Activated CD8-positive, alpha-beta T cell treated with anti-CD3 and anti-CD28 coated beads for 36 hours (primary cell): ENCODE results near the gene COMMD8. TPM values are rescaled to one million over a fixed set of nuclear protein-coding genes. Genes with fewer than 3 reads are reported as not detected.

Experiments
- ATAC-seq: fragments of 200-7000 bp; cut with Tn5 transposase; one replicate; pipeline ENCODE4 v1.10.0; 2021; ENCODE audit warnings: mild to moderate bottlenecking, moderate library complexity
- CTCF ChIA-PET: fragments of 350-600 bp; sonication (Branson Sonifier 250); formaldehyde crosslinking; loops from one replicate; lab custom pipeline; 2021; ENCODE audit warnings: antibody characterized with exemption; lab: Charles Lee
- POLR2A ChIA-PET: fragments of 350-600 bp; sonication (Branson Sonifier 250); formaldehyde crosslinking; loops from one replicate; lab custom pipeline; 2021; ENCODE audit warnings: antibody characterized with exemption; lab: Charles Lee
- DNase-seq: peaks from one replicate; pipeline ENCODE4 v3.0.0-alpha.2; 2020
- H3K27ac Mint-ChIP-seq: one replicate; pipeline ENCODE4 v1.8.0; 2021; ENCODE audit warnings: mild to moderate bottlenecking, mixed read lengths
- H3K27me3 Mint-ChIP-seq: one replicate; pipeline ENCODE4 v1.8.0; 2021; ENCODE audit warnings: mixed read lengths
- H3K36me3 Mint-ChIP-seq: one replicate; pipeline ENCODE4 v1.8.0; 2021; ENCODE audit warnings: low read depth, mixed read lengths
- H3K4me1 Mint-ChIP-seq: one replicate; pipeline ENCODE4 v1.8.0; 2021; ENCODE audit warnings: low read depth, mixed read lengths
- H3K4me3 Mint-ChIP-seq: one replicate; pipeline ENCODE4 v1.8.0; 2021; ENCODE audit warnings: mild to moderate bottlenecking, moderate library complexity, mixed read lengths
- H3K9me3 Mint-ChIP-seq: one replicate; pipeline ENCODE4 v1.8.0; 2021; ENCODE audit warnings: mixed read lengths
- intact Hi-C: fragments of 100-400 bp; cut with micrococcal nuclease; formaldehyde crosslinking; loops from one replicate; pipeline ENCODE4 v1.10.0; 2022
- total RNA-seq, 2 experiments: library from RNA; stranded (reverse); gene quantifications; one replicate each; pipeline ENCODE4 v1.2.3, GENCODE V29; 2021
- TF ChIP-seq, protein P1 (sequence below): fragments of 200-600 bp; IDR thresholded peaks from one replicate; pipeline ENCODE4 v1.8.0; 2022; ENCODE audit warnings: antibody characterized with exemption, mild to moderate bottlenecking

The COMMD8 gene
- total RNA-seq, 2 experiments from 2014 or later = 30.5 to 32.8 TPM

DNA sequence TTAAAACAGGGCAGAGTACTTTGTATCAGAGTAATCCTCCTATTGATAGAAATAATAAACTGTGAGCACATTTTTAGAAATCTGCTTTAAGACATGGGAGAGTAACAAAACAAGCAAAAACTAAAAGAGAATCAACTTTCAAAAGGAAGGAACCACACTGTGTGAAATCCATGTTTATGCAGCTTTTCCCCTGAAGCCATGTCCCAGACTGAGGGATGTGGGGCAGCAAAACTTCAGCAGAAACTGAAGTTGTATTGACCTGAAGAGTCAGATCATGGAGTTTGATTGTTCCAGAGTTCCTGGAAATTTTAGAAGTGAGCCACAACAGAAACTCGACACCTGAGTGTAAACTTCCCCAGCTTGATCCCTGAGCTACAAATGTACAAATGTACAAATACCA is 53.2 kb downstream of the COMMD8 start:
- H3K27me3 Mint-ChIP-seq = peaks cover 9% of the 10 kb centered on the region
- intact Hi-C loops = no loop called here
- POLR2A ChIA-PET = no interaction called here

DNA sequence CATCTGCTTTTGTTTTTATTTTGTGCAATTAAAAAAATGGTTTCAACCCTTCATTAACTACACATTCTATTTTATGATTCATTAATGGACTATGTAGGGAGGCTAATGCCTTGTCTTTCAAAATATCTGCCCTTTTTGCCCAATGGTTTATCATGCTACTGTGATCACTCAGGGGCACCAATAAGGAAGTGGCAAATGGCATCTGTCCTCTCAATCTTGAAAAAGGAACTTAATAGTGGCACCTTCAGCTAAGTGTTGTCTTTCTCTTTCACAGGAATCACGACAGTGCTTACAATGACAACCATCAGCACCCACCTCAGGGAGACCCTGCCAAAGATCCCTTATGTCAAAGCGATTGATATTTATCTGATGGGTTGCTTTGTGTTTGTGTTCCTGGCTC is 57.1 kb downstream of the COMMD8 start:
- Mint-ChIP-seq H3K4me1 (no peaks in the 10 kb centered on the region), H3K36me3 (no peaks in the 10 kb centered on the region), H3K27me3 (peaks cover 17% of the 10 kb centered on the region), H3K4me3 (no peak overlapping the region), H3K9me3 (no peaks in the 10 kb centered on the region), H3K27ac (no peak overlapping the region)
- CTCF ChIA-PET = no interaction called here
- intact Hi-C loops = no loop called here
- TF ChIP-seq, protein P1, sequence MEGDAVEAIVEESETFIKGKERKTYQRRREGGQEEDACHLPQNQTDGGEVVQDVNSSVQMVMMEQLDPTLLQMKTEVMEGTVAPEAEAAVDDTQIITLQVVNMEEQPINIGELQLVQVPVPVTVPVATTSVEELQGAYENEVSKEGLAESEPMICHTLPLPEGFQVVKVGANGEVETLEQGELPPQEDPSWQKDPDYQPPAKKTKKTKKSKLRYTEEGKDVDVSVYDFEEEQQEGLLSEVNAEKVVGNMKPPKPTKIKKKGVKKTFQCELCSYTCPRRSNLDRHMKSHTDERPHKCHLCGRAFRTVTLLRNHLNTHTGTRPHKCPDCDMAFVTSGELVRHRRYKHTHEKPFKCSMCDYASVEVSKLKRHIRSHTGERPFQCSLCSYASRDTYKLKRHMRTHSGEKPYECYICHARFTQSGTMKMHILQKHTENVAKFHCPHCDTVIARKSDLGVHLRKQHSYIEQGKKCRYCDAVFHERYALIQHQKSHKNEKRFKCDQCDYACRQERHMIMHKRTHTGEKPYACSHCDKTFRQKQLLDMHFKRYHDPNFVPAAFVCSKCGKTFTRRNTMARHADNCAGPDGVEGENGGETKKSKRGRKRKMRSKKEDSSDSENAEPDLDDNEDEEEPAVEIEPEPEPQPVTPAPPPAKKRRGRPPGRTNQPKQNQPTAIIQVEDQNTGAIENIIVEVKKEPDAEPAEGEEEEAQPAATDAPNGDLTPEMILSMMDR = no peak
- ATAC-seq (no peak), DNase-seq (no peak)
- POLR2A ChIA-PET = no interaction called here

More for the DNA sequence above, 53.2 kb downstream of the COMMD8 start:
- no peak for ATAC-seq
- Mint-ChIP-seq H3K9me3 (no peaks in the 10 kb centered on the region), H3K36me3 (no peaks in the 10 kb centered on the region), H3K4me1 (no peaks in the 10 kb centered on the region), H3K4me3 (no peak overlapping the region), H3K27ac (no peak overlapping the region)
- TF ChIP-seq, protein P1 = no peak
- no peak for DNase-seq
- CTCF ChIA-PET = no interaction called here

Other genes with a start within 250 kb of the COMMD8 start
- 1 to 10 TPM; 4.1 to 4.7 TPM for gene ATP10D, start 21.6 kb upstream of the COMMD8 start, total RNA-seq